WTC11 (cell line): ENCODE measurements around the gene MPEG1.

Experiments used
- CTCF ChIP-seq: fragments of 200-600 bp; IDR thresholded peaks from 2 replicates; pipeline ENCODE4 v1.8.0; 2022; ENCODE audit warnings: antibody characterized with exemption
- ESRRA ChIP-seq: sonication (generic); formaldehyde crosslinking; IDR thresholded peaks from 2 replicates; pipeline ENCODE4 v1.8.1; 2022; ENCODE audit warnings: mild to moderate bottlenecking, missing genetic modification reagents, borderline replicate concordance
- HMGA2 ChIP-seq: fragments of 250-450 bp; sonication (Bioruptor Pico); IDR thresholded peaks from 2 replicates; pipeline ENCODE4 v1.4.0; 2021; ENCODE audit warnings: mild to moderate bottlenecking, moderate library complexity
- IRF1 ChIP-seq: sonication (generic); formaldehyde crosslinking; IDR thresholded peaks from 2 replicates; pipeline ENCODE4 v1.8.0; 2023; ENCODE audit warnings: missing genetic modification reagents
- NFYB ChIP-seq: sonication (generic); formaldehyde crosslinking; conservative IDR thresholded peaks from 2 replicates; pipeline ENCODE4 v1.8.0; 2022; ENCODE audit warnings: low read depth, missing genetic modification reagents
- NR2C2 ChIP-seq: sonication (generic); formaldehyde crosslinking; IDR thresholded peaks from 2 replicates; pipeline ENCODE4 v1.8.0; 2022; ENCODE audit warnings: mild to moderate bottlenecking, missing genetic modification reagents
- TEAD4 ChIP-seq: sonication (generic); formaldehyde crosslinking; IDR thresholded peaks from 2 replicates; pipeline ENCODE4 v1.8.0; 2022; ENCODE audit warnings: mild to moderate bottlenecking, missing genetic modification reagents
- TF ChIP-seq, protein P1 (sequence below): sonication (generic); formaldehyde crosslinking; IDR thresholded peaks from 2 replicates; pipeline ENCODE4 v1.8.0; 2022; ENCODE audit warnings: mild to moderate bottlenecking, missing genetic modification reagents
- TF ChIP-seq, protein P2 (sequence below): sonication (generic); formaldehyde crosslinking; IDR thresholded peaks from 2 replicates; pipeline ENCODE4 v1.8.0; 2022; ENCODE audit warnings: mild to moderate bottlenecking, missing genetic modification reagents
- TF ChIP-seq, protein P3 (sequence below): sonication (generic); formaldehyde crosslinking; conservative IDR thresholded peaks from 2 replicates; pipeline ENCODE4 v1.8.1; 2023; ENCODE audit warnings: mild to moderate bottlenecking, low read depth, missing genetic modification reagents, moderate library complexity

DNA sequence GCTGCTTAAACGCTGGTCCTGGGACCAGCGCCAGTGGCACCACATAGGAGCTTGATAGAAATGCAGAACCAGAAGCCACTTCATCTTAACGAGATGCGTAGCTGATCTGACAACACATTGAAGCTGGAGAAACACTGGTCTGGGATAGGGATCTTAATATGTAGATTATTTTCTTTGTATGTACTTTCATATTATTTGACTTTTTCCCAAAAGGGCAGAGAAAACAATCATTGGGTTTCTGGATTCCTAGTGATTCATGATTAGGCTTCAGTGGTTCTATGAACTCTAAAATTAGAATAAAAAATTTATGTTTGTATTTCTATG is 12.3 kb downstream of the MPEG1 start:
- no peak for TF ChIP-seq HMGA2
- no peak for TF ChIP-seq CTCF
- TF ChIP-seq, protein P1, sequence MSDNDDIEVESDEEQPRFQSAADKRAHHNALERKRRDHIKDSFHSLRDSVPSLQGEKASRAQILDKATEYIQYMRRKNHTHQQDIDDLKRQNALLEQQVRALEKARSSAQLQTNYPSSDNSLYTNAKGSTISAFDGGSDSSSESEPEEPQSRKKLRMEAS (CRISPR knock-in tag), result no peak
- TF ChIP-seq, protein P2, sequence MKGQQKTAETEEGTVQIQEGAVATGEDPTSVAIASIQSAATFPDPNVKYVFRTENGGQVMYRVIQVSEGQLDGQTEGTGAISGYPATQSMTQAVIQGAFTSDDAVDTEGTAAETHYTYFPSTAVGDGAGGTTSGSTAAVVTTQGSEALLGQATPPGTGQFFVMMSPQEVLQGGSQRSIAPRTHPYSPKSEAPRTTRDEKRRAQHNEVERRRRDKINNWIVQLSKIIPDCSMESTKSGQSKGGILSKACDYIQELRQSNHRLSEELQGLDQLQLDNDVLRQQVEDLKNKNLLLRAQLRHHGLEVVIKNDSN (CRISPR knock-in tag), result no peak
- TF ChIP-seq NFYB (CRISPR knock-in tag), result no peak
- no peak for TF ChIP-seq ESRRA (CRISPR knock-in tag)
- no peak for TF ChIP-seq TEAD4 (CRISPR knock-in tag)
- TF ChIP-seq IRF1 (CRISPR knock-in tag), result no peak
- TF ChIP-seq, protein P3, sequence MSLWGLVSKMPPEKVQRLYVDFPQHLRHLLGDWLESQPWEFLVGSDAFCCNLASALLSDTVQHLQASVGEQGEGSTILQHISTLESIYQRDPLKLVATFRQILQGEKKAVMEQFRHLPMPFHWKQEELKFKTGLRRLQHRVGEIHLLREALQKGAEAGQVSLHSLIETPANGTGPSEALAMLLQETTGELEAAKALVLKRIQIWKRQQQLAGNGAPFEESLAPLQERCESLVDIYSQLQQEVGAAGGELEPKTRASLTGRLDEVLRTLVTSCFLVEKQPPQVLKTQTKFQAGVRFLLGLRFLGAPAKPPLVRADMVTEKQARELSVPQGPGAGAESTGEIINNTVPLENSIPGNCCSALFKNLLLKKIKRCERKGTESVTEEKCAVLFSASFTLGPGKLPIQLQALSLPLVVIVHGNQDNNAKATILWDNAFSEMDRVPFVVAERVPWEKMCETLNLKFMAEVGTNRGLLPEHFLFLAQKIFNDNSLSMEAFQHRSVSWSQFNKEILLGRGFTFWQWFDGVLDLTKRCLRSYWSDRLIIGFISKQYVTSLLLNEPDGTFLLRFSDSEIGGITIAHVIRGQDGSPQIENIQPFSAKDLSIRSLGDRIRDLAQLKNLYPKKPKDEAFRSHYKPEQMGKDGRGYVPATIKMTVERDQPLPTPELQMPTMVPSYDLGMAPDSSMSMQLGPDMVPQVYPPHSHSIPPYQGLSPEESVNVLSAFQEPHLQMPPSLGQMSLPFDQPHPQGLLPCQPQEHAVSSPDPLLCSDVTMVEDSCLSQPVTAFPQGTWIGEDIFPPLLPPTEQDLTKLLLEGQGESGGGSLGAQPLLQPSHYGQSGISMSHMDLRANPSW (CRISPR knock-in tag), result no peak
- no peak for TF ChIP-seq NR2C2 (CRISPR knock-in tag)
